Common myeloid progenitor, CD34-positive (primary cell): ENCODE data around the gene RBM22. TPM values are rescaled to one million over a fixed set of nuclear protein-coding genes. Genes with fewer than 3 reads are reported as not detected.
A peak's percentile ranks its signal among the peaks of the same experiment; 100 is the strongest.
"Not testable (repeated sequence)": the region's sequence is repeated elsewhere in the genome, so short reads cannot be mapped to it uniquely, and the experiment has no call there.

Source experiments
- CTCF ChIA-PET: fragments of 350-600 bp; sonication (Branson Sonifier 250); formaldehyde crosslinking; loops from one replicate; lab custom pipeline; 2021; ENCODE audit warnings: antibody characterized with exemption; lab: Charles Lee
- POLR2A ChIA-PET: fragments of 350-600 bp; sonication (Branson Sonifier 250); formaldehyde crosslinking; loops from one replicate; lab custom pipeline; 2021; ENCODE audit warnings: antibody characterized with exemption; lab: Charles Lee
- DNase-seq, 3 donors: peaks; one replicate each; pipeline versions ENCODE4 v3.0.0 to v3.0.0-alpha.2; 2013
- H3K27ac ChIP-seq, 2 experiments: 1 replicate in 1 of 2; 2 replicates in 1 of 2; pipeline ENCODE4 v1.7.0; 2013; ENCODE audit warnings: inconsistent platforms in 2 of 2, low read length in 2 of 2, mild to moderate bottlenecking in 2 of 2, low read depth in 1 of 2, moderate library complexity in 1 of 2; ENCODE audit not compliant: severe bottlenecking in 2 of 2, insufficient read depth in 1 of 2, poor library complexity in 1 of 2
- H3K27me3 ChIP-seq, 5 experiments: replicated peaks in 2 of 5; 1 replicate in 3 of 5; 2 replicates in 2 of 5; pipeline versions ENCODE4 v1.6.1 to v1.7.0; 2013; ENCODE audit warnings: low read length in 4 of 5, mild to moderate bottlenecking in 2 of 5, moderate library complexity in 2 of 5, inconsistent platforms in 1 of 5; ENCODE audit not compliant: insufficient read depth in 5 of 5, control insufficient read depth in 4 of 5
- H3K36me3 ChIP-seq, 4 experiments: 1 replicate in 2 of 4; 2 replicates in 2 of 4; pipeline versions ENCODE4 v1.6.1 to v1.7.0; 2013; ENCODE audit warnings: low read length in 3 of 4, control low read depth in 1 of 4, mild to moderate bottlenecking in 1 of 4; ENCODE audit not compliant: control insufficient read depth in 4 of 4, insufficient read depth in 4 of 4
- H3K4me1 ChIP-seq, 4 experiments: 1 replicate in 3 of 4; 2 replicates in 1 of 4; pipeline versions ENCODE4 v1.6.1 to v1.7.1; 2013; ENCODE audit warnings: low read length in 3 of 4, mild to moderate bottlenecking in 3 of 4, control low read depth in 1 of 4, inconsistent platforms in 1 of 4, moderate library complexity in 1 of 4; ENCODE audit not compliant: control insufficient read depth in 4 of 4, insufficient read depth in 4 of 4; ENCODE audit errors: control extremely low read depth in 1 of 4
- H3K4me3 ChIP-seq, 7 experiments: 1 replicate in 4 of 7; 2 replicates in 3 of 7; pipeline versions ENCODE4 v1.5.1 to v1.7.0; 2013; ENCODE audit warnings: mild to moderate bottlenecking in 7 of 7, low read length in 6 of 7, moderate library complexity in 6 of 7, inconsistent platforms in 2 of 7, low read depth in 2 of 7, control low read depth in 1 of 7; ENCODE audit not compliant: insufficient read depth in 4 of 7, control insufficient read depth in 1 of 7; ENCODE audit errors: extremely low read depth in 1 of 7
- H3K9me3 ChIP-seq, 5 experiments: 1 replicate in 4 of 5; 2 replicates in 1 of 5; pipeline versions ENCODE4 v1.6.1 to v1.7.1; 2013; ENCODE audit warnings: low read length in 4 of 5, mild to moderate bottlenecking in 2 of 5, inconsistent platforms in 1 of 5, low read depth in 1 of 5, moderate library complexity in 1 of 5; ENCODE audit not compliant: control insufficient read depth in 4 of 5, insufficient read depth in 2 of 5; ENCODE audit errors: control extremely low read depth in 1 of 5
- WGBS: methylation state at CpG from one replicate; pipeline ENCODE4 v1.1.5; 2013; ENCODE audit not compliant: insufficient coverage; 5-methylcytosine and 5-hydroxymethylcytosine counted together
- polyA plus RNA-seq: library from polyadenylated mRNA; unstranded; fragments of 120-200 nt; gene quantifications from one replicate; pipeline ENCODE4 v1.2.1, GENCODE V29; 2013

RBM22 gene
- polyA plus RNA-seq = 92.8 TPM

- under 1% methylated on average over 40 of the region's 59 CpGs for WGBS
- POLR2A ChIA-PET = interaction anchor here (0.8 to 1.4 kb wide), 5 partner anchors 29 to 86 kb away, joined by 3 to 6 read pairs (median 3); partner anchors contain the start of gene SMIM3
Observed at GRCh38 chr5:150700594-150701377, at the start of gene RBM22. Gene RBM22, minus strand, starts transcription at chr5:150701062. Its CDS starts 77 bp downstream, at chr5:150700985.

DNA sequence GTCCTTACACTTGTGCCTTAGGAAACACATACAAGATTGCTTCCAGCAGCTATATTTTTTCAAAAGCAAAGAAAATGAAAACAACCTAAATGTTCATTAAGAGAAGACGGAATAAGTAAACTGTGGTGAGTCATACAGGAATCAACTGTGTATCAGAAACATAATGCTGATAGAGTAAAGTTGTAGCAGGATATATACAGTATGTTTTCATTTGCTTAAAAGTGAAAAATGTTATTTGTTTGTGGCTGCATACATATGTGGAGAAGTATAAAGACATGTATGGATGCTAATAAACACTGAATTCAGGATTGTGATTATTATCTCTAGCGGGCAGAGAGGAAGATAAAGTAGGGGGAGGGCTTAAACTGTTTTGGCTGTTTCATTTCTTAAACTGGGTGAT, 49.6 kb upstream of the RBM22 start:
- Histone ChIP-seq H3K27me3 (no peaks in the 10 kb centered on the region), H3K27ac (peak overlapping the region in 1 of 2 experiments; percentile 3), H3K36me3 (peaks cover 2 to 48% (median 28%) of the 10 kb centered on the region in 4 experiments), H3K4me1 (peaks cover 0 to 8% (median 0%) of the 10 kb centered on the region in 4 experiments), H3K4me3 (no peak overlapping the region), H3K9me3 (no peaks in the 10 kb centered on the region)
- ChIA-PET CTCF (interaction anchor here (1.0 to 1.8 kb wide), 4 partner anchors 9 to 14 kb away, joined by 3 to 5 read pairs (median 4); no protein-coding TSS in a partner anchor), POLR2A (no interaction called here)
- peak in 1 of 3 donors; percentile 29 for DNase-seq
- 50% methylated on average over 1 of the region's 2 CpGs for WGBS

More at GRCh38 chr5:150700594-150701377, at the start of gene RBM22:
- Histone ChIP-seq H3K27me3 (no peaks in the 10 kb centered on the region), H3K4me1 (peaks cover 10 to 19% (median 16%) of the 10 kb centered on the region in 4 experiments), H3K4me3 (peak within 1 kb of the TSS; percentile 95 to 99 (median 98)), H3K9me3 (no peaks in the 10 kb centered on the region), H3K36me3 (peaks cover 10 to 34% (median 22%) of the 10 kb centered on the region in 4 experiments), H3K27ac (peak within 1 kb of the TSS; percentile 93 to 97)
- CTCF ChIA-PET = interaction anchor here (0.8 to 4.7 kb wide), 24 partner anchors 8 to 180 kb away, joined by 3 to 30 read pairs (median 4); partner anchors contain the start of genes IRGM and SMIM3
- peak; percentile 92 to 96 (median 95) for DNase-seq

GRCh38 chr5:150743142-150743488, 42.3 kb upstream of the RBM22 start:
- DNase-seq, H3K4me1 ChIP-seq, H3K27ac ChIP-seq, H3K4me3 ChIP-seq, H3K27me3 ChIP-seq, H3K9me3 ChIP-seq, POLR2A ChIA-PET: not testable (repeated sequence)
- CTCF ChIA-PET = interaction anchor here (1.6 kb wide), 1 partner anchor 21 kb away, joined by 3 read pairs; no protein-coding TSS in a partner anchor
- peaks cover 9 to 34% (median 17%) of the 10 kb centered on the region in 4 experiments for H3K36me3 ChIP-seq
- 95% methylated on average over 8 of the region's 9 CpGs for WGBS

DNA sequence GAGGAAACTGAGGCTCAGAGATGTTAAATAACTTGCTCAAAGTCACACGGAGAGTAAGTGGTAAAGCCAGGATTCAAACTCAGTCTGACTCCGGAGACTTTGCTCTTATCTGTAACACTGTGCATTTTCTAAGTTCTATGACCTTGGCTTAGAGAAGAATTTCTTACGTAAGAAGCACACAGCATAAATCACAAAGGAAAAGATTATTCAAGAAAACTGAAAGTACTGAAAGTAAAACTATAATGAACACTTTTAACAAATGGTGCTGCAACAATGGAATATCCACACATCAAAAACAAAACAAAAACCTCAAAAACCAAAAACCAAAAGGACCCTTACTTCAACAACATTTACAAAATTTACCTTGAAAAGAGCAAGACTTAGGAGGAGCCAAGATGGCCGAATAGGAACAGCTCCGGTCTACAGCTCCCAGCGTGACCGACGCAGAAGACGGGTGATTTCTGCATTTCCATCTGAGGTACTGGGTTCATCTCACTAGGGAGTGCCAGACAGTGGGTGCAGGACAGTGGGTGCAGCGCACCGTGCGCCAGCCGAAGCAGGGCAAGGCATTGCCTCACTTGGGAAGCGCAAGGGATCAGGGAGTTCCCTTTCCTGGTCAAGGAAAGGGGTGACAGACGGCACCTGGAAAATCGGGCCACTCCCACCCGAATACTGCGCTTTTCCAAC, 41.7 kb upstream of the RBM22 start:
- H3K9me3 ChIP-seq, H3K4me3 ChIP-seq, H3K27ac ChIP-seq, POLR2A ChIA-PET, H3K4me1 ChIP-seq, DNase-seq, H3K27me3 ChIP-seq: not testable (repeated sequence)
- CTCF ChIA-PET = interaction anchor here (1.3 to 1.6 kb wide), 3 partner anchors 15 to 37 kb away, joined by 3 to 4 read pairs (median 4); partner anchors contain the start of gene SMIM3
- H3K36me3 ChIP-seq = peaks cover 10 to 39% (median 17%) of the 10 kb centered on the region in 4 experiments
- WGBS = 100% methylated on average over 3 of the region's 18 CpGs

- H3K27me3 ChIP-seq = no peaks in the 10 kb centered on the region
- H3K4me1 ChIP-seq = no peaks in the 10 kb centered on the region
- no peak for DNase-seq
- CTCF ChIA-PET = interaction anchor here (1.0 to 1.5 kb wide), 6 partner anchors 9 to 38 kb away, joined by 3 to 4 read pairs (median 4); partner anchors contain the start of genes DCTN4 and SMIM3
- H3K4me3 ChIP-seq = no peak overlapping the region
- H3K27ac ChIP-seq = no peak overlapping the region
- POLR2A ChIA-PET = no interaction called here
- H3K9me3 ChIP-seq = peaks cover 0 to 16% (median 0%) of the 10 kb centered on the region in 5 experiments
- peaks cover 17 to 55% (median 21%) of the 10 kb centered on the region in 4 experiments for H3K36me3 ChIP-seq
Observed at GRCh38 chr5:150740992-150741391, 40.1 kb upstream of the RBM22 start.

GRCh38 chr5:150738862-150739261, 38.0 kb upstream of the RBM22 start:
- 96% methylated on average over 6 of the region's 7 CpGs for WGBS
- no peak overlapping the region for H3K4me3 ChIP-seq
- no peaks in the 10 kb centered on the region for H3K27me3 ChIP-seq
- ChIA-PET CTCF (interaction anchor here (0.7 kb wide), 1 partner anchor 16 kb away, joined by 3 read pairs; no protein-coding TSS in a partner anchor), POLR2A (no interaction called here)
- H3K4me1 ChIP-seq = peaks cover 0 to 11% (median 0%) of the 10 kb centered on the region in 4 experiments
- no peak overlapping the region for H3K27ac ChIP-seq
- no peak for DNase-seq
- peaks cover 26 to 76% (median 31%) of the 10 kb centered on the region in 4 experiments for H3K36me3 ChIP-seq
- H3K9me3 ChIP-seq = peaks cover 0 to 29% (median 7%) of the 10 kb centered on the region in 5 experiments
